HG03025 (cell line): ENCODE data around the gene TMPRSS12.
"Not testable (repeated sequence)": the region's sequence is repeated elsewhere in the genome, so short reads cannot be mapped to it uniquely, and the experiment has no call there.

Experiments
- ATAC-seq: cut with Tn5 transposase; IDR thresholded peaks from one replicate; pipeline ENCODE4 v1.9.1; 2021; ENCODE audit warnings: mild to moderate bottlenecking, moderate library complexity; ENCODE audit not compliant: unreplicated experiment, low FRiP score

TMPRSS12 gene

DNA sequence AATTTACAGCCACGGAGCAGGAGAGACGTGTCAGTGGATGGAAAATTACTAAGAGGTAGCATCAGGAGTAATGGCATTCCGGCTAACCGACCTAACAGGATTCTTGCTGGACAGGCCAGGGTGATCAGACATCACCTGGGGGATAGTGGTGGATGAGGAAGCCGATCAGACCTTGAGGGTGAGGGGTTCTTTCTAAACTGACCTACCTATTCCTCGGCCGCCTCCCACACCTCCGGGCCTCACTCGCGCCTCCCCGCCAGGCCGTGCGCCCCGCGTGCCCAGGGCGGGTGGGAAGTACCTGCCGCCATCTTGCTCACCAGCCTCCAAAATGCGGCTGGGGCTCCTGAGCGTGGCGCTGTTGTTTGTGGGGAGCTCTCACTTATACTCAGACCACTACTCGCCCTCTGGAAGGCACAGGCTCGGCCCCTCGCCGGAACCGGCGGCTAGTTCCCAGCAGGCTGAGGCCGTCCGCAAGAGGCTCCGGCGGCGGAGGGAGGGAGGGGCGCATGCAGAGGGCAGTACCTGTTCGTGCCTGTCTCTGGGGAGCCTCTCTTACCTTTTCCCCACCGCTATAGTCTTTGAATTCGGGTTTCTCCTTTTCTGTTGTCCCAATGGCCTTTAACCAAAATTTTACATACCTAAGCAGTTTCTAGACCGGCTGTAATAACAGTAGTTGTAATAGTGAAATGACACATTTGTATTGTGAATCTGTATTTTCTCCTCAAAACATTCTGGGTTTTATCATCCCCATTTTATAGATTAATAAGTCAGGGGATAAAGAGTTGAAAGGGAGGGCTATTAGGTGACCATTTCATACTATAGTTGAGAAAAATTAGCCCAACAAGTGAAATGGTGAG lies at the start of gene TMPRSS12:
Gene TMPRSS12 (plus strand): TSS at position 290 of the 857 bp plus-strand sequence. CDS start 39 bp downstream, at position 329.
- no peak for ATAC-seq

DNA sequence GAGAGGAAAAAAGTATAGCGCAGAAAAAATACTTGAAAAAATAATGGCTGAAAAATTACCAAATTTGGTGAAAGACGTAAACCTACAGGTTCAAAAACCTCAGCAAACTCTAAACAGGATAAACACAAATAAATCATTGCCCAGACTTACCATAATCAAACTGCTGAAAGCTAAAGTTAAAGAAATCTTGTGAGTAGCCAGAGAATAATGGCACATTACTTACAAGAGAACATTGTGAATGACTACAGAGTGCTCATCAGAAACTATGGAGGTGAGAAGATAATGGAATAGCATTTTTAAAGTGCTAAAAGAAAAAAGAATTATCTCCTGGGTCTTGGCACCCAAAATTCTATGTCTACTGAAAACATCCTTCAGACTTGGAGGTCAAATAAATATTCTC lies 42.8 kb upstream of the TMPRSS12 start:
- no peak for ATAC-seq

GRCh38 chr12:50803230-50803875 lies 39.4 kb upstream of the TMPRSS12 start:
- no peak for ATAC-seq

- ATAC-seq = no peak
Measured at GRCh38 chr12:50806176-50806575, 36.5 kb upstream of the TMPRSS12 start.

DNA sequence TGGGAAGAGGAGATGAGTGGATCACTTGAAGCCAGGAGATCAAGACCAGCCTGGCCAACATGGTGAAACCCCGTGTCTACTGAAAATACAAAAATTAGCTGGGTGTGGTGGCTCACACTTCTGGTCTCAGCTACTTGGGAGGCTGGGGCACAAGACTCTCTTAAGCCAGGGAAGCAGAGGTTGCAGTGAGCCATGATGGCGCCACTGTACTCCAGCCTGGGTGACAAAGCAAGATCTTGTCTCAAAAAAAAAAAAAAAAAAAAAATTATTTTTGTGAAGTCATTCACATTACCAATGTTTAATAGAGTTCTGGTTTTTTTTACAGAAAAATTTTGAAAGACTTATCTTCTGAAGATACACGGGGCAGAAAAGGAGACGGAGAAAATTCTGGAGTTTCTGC lies 33.6 kb upstream of the TMPRSS12 start:
- ATAC-seq = not testable (repeated sequence)

DNA sequence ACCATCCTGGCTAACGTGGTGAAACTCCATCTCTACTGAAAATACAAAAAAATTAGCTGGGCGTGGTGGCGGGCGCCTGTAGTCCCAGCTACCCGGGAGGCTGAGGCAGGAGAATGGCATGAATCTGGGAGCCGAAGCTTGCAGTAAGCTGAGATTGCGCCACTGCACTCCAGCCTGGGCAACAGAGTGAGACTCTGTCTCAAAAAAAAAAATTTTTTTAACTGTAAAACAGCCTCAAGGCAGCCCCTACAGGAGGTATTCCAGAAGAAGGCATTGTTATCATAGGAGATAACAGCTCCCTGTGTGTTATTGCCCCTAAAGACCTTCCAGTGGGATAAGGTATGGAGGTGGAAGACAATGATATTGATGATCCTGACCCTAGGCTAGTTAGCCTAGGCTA lies 27.8 kb upstream of the TMPRSS12 start:
- not testable (repeated sequence) for ATAC-seq

DNA sequence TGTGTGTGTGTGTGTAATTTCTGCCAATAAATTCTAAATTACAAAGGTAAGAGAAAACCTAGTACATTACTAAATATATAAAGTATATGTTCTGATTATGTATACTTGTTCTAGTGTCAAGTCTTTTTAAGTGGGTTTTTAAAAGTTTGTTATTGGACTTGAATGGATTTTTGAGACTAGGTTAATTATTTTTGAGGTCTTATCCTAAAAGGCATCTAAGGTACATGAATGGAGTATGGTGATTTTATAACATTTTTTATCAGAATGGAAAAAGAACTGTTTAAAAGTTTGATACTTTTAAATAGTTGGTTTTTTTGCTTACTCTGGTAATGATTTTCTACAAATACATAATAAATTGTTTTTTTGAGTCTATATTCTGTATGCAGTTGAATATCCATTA lies 22.5 kb upstream of the TMPRSS12 start:
- no peak for ATAC-seq

- ATAC-seq = no peak
Measured at GRCh38 chr12:50822082-50822481, 20.6 kb upstream of the TMPRSS12 start.

DNA sequence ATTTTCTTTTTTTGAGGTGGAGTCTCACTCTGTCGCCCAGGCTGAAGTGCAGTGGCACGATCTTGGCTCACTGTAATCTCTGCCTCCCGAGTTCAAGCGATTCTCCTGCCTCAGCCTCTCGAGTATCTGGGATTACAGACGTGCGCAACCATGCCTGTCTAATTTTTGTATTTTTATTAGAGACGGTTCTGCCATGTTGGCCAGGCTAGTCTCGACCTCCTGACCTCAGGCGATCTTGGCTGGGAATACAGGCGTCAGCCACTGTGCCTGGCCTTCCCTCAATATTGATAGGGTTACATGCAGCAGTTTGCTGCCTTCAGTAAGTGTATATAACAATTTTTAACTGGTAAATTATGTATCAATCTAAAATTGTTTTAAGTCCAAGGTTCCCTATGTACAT lies 19.0 kb upstream of the TMPRSS12 start:
- ATAC-seq = not testable (repeated sequence)

GRCh38 chr12:50824914-50825313 lies 17.8 kb upstream of the TMPRSS12 start:
- no peak for ATAC-seq

DNA sequence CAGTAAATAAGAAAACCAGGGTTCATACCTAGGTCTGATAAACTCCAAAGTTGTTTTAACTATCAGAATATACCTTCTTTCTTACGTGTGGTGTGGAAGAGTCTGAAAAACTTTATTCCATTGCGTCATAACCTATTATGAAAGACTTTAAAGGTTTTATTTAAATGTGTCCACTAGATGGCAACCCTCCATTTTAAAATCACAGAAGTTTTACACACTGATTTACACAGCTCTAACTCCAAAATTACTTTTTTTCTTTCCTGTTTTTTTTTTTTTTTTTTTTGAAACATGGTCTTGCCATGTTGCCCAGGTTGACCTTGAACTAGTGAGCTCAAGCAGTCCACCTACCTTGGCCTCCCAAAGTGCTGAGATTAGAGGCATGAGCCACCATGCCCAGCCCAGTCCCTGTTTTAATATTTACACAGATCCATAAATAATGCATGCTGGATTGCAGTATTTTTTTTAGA lies 17.3 kb upstream of the TMPRSS12 start:
- ATAC-seq = no peak

GRCh38 chr12:50828121-50828520 lies 14.6 kb upstream of the TMPRSS12 start:
- no peak for ATAC-seq

- ATAC-seq = no peak
Measured at GRCh38 chr12:50828886-50829285, 13.8 kb upstream of the TMPRSS12 start.

GRCh38 chr12:50833801-50834200 lies 8.9 kb upstream of the TMPRSS12 start:
- ATAC-seq = not testable (repeated sequence)

DNA sequence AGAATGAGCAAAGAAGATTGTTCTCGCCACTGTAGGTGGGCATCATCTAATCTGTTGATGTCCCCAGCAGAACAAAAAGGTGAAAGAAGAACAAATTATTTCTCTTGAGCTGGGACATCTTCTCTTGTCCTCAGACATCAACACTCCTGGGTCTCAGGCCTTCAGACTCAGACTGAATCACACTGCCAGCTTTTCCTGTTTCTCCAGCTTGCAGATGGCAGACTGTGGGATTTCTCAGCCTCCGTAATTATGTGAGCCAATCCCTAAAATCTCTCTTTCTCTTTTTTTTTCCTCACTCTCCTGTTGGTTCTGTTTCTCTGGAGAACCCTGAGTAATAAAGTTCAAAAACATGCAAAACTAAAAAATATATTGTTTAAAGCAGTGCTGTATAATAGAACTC lies 3.7 kb upstream of the TMPRSS12 start:
- ATAC-seq = no peak

DNA sequence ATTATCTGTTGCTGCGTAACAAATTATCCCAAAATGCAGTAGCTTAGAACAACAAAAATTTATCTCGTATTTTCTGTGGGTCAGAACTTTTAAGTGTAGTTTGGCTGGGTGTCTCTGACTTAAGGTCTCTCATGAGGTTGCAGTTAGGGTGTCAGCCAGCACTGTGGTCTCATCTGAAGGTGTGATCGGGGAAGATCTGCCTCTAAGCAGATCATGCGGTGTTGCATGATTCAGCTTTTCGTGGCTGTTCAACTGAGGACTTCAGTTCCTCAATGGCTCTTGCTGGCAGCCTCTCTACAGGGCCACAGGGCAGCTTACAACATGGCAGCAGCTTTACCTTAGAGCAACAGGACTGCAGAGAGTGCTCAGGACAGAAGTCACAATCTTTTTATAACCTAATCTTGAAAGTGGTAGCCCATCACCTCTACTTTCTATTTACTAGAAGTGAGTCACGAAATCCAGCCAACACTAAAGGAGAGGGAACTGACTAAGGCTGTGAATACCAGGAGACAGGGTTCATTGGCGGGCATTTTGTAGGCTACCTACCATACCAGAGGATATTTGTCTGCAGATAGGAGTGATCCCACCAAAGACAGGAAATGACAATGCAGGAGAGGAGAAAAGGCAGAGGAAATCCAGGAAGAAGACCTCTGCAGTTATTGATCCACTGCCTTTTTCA lies 1.8 kb upstream of the TMPRSS12 start:
- ATAC-seq = no peak

DNA sequence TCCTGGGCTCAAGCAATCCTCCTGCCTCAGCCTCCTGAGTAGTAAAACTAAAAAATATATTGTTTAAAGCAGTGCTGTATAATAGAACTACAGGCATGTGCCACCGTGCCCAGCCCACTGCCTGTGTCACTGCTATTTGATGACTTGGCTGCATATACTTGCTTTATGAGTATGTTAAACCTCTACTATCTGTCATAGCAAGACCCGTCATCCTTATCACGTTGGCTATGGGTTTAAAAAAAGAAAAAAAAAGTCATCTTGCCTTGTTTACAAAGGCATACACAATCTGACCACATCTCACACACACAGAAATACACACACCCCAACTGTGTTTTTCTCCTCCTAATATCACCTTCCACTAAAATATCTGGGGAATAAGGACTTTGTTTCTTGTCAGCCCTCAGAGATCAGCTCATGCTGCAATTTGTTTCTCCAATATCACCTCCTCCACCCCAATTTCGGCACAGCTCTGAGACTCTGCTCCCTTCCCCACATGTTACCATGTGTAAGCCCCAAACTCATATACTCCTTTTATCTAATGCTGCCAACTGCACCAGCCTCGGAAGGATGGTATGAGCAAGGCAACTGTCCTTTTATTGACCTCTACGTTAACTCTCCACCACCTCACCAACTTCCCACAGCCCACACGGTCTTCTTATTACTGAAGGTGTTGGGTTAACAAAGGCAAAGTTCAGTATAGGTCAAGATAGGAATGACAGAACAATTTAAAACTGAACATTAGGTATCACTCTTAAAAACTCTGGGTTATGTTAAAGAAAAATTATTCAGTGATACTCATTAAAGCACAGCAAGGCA lies 802 bp upstream of the TMPRSS12 start:
- no peak for ATAC-seq

DNA sequence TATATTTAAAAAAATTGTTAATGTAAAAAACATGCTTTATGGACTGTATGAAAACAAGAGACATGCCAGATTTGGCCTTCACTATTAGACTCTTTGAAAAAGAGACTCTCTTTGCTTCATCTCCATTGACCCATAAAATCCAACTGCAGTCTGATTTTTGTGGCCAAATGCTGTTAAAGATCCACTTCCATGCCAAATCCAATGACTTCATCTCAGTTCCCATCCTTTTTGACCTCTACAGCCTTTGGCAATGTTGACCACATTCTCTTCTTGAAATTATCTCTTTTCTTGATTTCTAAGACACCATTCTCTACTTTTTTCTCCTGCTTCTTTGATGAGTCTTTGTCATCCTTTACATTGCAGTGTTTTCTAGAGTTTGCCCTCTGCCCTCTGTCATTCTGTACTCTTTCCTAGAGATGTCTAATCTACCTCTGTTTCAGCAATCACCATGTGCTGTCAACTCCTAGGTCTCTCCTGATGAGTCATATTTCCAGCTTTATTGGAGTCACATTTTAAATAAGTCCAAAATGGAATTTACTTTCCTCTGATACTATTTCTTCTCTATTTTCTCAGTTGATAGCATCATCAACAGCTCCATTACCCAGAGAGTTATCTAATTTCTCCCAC lies 2.4 kb downstream of the TMPRSS12 start:
- no peak for ATAC-seq

DNA sequence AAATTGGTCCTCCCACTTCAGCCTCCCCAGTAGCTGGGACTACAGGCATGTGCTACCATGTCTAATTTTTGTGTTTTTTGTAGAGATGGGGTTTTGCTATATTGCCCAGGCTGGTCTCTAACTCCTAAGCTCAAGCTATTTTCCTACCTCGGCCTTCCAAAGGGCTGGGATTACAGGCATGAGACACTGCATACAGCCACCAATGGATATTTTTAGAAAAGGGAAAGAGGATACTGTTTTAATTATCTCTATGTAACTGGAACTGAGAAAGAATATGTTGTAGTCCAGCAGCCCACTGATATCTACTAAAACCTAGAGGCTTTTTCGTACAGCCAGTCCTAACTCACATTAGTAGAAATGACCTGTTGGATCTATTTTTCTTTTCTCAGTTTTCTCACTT lies 6.2 kb downstream of the TMPRSS12 start:
- no peak for ATAC-seq

DNA sequence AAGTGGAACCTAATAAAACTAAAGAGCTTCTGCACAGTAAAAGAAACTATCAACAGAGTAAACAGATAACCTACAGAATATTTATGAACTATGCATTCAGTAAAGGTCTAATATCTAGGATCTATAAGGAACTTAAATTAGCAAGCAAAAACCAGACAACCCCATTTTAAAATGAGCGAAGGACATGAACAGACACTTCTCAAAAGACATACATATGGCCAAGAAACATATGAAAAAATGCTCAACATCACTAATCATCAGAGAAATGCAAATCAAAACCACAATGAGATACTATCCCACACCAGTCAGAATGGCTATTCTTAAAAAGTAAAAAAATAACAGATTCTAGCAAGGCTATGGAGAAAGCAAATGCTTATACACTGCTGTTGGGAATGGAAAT lies 12.5 kb downstream of the TMPRSS12 start:
- not testable (repeated sequence) for ATAC-seq
